Fibroblast of lung (primary cell): ENCODE data around the gene CTSC. TPM values are rescaled to one million over a fixed set of nuclear protein-coding genes. Genes with fewer than 3 reads are reported as not detected.
"Not testable (repeated sequence)": the region's sequence is repeated elsewhere in the genome, so short reads cannot be mapped to it uniquely, and the experiment has no call there.

ENCODE experiments used
- DNase-seq, 2 donors: peaks; one replicate each; pipeline versions ENCODE4 v3.0.0 to v3.0.0-alpha.2; 2010; ENCODE audit warnings: low read depth in 2 of 2
- H2AFZ ChIP-seq: 2 replicates; pipeline ENCODE4 v1.5.1; 2012; ENCODE audit warnings: low read length, control low read depth, inconsistent platforms
- H3K27ac ChIP-seq: 2 replicates; pipeline ENCODE4 v1.5.1; 2011; ENCODE audit warnings: low read length, control low read depth; ENCODE audit not compliant: insufficient read depth
- H3K27me3 ChIP-seq: 2 replicates; pipeline ENCODE4 v1.5.1; 2011; ENCODE audit warnings: mild to moderate bottlenecking, low read length; ENCODE audit not compliant: control insufficient read depth, insufficient read depth
- H3K36me3 ChIP-seq: 2 replicates; pipeline ENCODE4 v1.5.1; 2011; ENCODE audit warnings: low read length; ENCODE audit not compliant: control insufficient read depth, insufficient read depth
- H3K4me1 ChIP-seq: 2 replicates; pipeline ENCODE4 v1.5.1; 2011; ENCODE audit warnings: low read length; ENCODE audit not compliant: control insufficient read depth, insufficient read depth; ENCODE audit errors: extremely low read depth
- H3K4me2 ChIP-seq: 2 replicates; pipeline ENCODE4 v1.5.1; 2011; ENCODE audit warnings: low read length, control low read depth; ENCODE audit not compliant: insufficient read depth; ENCODE audit errors: extremely low read depth
- H3K4me3 ChIP-seq, 4 experiments: fragments of 200-600 bp in 1 of 4; sonication (generic) in 1 of 4; replicated peaks in 1 of 4; 2 replicates each; pipeline ENCODE4 v1.5.1; 2011 to 2016; ENCODE audit warnings: low read length in 4 of 4, low read depth in 3 of 4, mild to moderate bottlenecking in 3 of 4, control low read depth in 2 of 4, inconsistent platforms in 1 of 4, mixed read lengths in 1 of 4; ENCODE audit not compliant: insufficient read depth in 1 of 4; ENCODE audit errors: control extremely low read depth in 1 of 4
- H3K79me2 ChIP-seq: 2 replicates; pipeline ENCODE4 v1.5.1; 2012; ENCODE audit warnings: mild to moderate bottlenecking, low read length, inconsistent platforms; ENCODE audit not compliant: control insufficient read depth, insufficient read depth
- H3K9ac ChIP-seq: 2 replicates; pipeline ENCODE4 v1.5.1; 2011; ENCODE audit warnings: mild to moderate bottlenecking, low read length, control low read depth; ENCODE audit not compliant: insufficient read depth
- H3K9me3 ChIP-seq: 2 replicates; pipeline ENCODE4 v1.5.1; 2012; ENCODE audit warnings: low read depth, low read length; ENCODE audit not compliant: control insufficient read depth, insufficient read depth
- H4K20me1 ChIP-seq: 2 replicates; pipeline ENCODE4 v1.5.1; 2011; ENCODE audit warnings: low read length; ENCODE audit not compliant: control insufficient read depth, insufficient read depth; ENCODE audit errors: extremely low read depth
- EZH2 ChIP-seq: IDR thresholded peaks from 2 replicates; pipeline ENCODE4 v1.5.1; 2012; ENCODE audit warnings: low read length, control low read depth, mild to moderate bottlenecking; ENCODE audit errors: missing control alignments
- polyA plus RNA-seq, 2 donors: library from polyadenylated mRNA; depleted of rRNA in 1 of 2; stranded (reverse) in 1 of 2; unstranded in 1 of 2; fragments of >200 nt; gene quantifications; 2 replicates each; pipeline ENCODE4 v1.2.1, GENCODE V29; 2011 to 2012; ENCODE audit warnings: missing spikeins in 1 of 2
- total RNA-seq: library from RNA; depleted of rRNA; stranded (reverse); fragments of >200 nt; gene quantifications from 2 replicates; pipeline ENCODE4 v1.2.1, GENCODE V29; 2014
- TF ChIP-seq, protein P1 (sequence below), 2 donors: IDR thresholded peaks in 1 of 2; conservative IDR thresholded peaks in 1 of 2; 1 replicate in 1 of 2; 2 replicates in 1 of 2; pipeline ENCODE4 v1.5.1; 2011 to 2012; ENCODE audit warnings: low read length in 2 of 2, control low read depth in 1 of 2, inconsistent platforms in 1 of 2, low read depth in 1 of 2, mild to moderate bottlenecking in 1 of 2

The CTSC gene
- total and polyA plus RNA-seq, 2 donors (not counting 1 experiment from before 2014, with no cell fraction given): 75.8 to 593 TPM

DNA sequence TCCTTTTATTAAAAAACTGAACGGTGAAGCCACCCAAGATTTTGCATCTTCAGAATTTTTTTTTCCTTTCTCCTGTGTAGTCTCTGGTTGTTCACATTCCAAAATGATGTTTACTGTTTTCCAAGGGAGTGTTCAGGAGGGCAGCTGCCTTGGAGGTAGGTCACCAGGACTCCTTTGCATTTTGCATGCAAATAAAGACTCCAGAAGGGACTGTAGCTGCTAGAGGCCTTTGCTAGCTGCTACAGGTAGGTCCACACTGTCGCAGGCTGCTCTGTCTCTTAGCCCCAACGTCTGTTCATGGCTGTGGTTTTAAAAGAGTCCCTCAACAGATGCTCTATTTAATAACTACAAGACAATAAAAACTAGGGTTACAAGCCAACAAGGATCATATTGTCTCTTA is 11.4 kb downstream of the CTSC start:
- DNase-seq: no peak
- H2AFZ ChIP-seq: no peak overlapping the region
- no peak overlapping the region for H3K9ac ChIP-seq
- H3K4me2 ChIP-seq: no peak overlapping the region
- no peak overlapping the region for H3K27ac ChIP-seq
- H3K4me3 ChIP-seq: no peak overlapping the region
- no peaks in the 10 kb centered on the region for H3K9me3 ChIP-seq
- H4K20me1 ChIP-seq: no peaks in the 10 kb centered on the region
- H3K4me1 ChIP-seq: no peaks in the 10 kb centered on the region
- H3K27me3 ChIP-seq: no peaks in the 10 kb centered on the region
- H3K79me2 ChIP-seq: peaks cover 4% of the 10 kb centered on the region
- peaks cover 9% of the 10 kb centered on the region for H3K36me3 ChIP-seq
- TF ChIP-seq EZH2: no peak
- TF ChIP-seq, protein P1, sequence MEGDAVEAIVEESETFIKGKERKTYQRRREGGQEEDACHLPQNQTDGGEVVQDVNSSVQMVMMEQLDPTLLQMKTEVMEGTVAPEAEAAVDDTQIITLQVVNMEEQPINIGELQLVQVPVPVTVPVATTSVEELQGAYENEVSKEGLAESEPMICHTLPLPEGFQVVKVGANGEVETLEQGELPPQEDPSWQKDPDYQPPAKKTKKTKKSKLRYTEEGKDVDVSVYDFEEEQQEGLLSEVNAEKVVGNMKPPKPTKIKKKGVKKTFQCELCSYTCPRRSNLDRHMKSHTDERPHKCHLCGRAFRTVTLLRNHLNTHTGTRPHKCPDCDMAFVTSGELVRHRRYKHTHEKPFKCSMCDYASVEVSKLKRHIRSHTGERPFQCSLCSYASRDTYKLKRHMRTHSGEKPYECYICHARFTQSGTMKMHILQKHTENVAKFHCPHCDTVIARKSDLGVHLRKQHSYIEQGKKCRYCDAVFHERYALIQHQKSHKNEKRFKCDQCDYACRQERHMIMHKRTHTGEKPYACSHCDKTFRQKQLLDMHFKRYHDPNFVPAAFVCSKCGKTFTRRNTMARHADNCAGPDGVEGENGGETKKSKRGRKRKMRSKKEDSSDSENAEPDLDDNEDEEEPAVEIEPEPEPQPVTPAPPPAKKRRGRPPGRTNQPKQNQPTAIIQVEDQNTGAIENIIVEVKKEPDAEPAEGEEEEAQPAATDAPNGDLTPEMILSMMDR (conservative IDR thresholded peaks at IDR 0.05 in 1 of 2, IDR thresholded peaks at IDR 0.05 in 1 of 2; ENCODE audit: low read depth in 1 of 2, low read length in 2 of 2): no peak

DNA sequence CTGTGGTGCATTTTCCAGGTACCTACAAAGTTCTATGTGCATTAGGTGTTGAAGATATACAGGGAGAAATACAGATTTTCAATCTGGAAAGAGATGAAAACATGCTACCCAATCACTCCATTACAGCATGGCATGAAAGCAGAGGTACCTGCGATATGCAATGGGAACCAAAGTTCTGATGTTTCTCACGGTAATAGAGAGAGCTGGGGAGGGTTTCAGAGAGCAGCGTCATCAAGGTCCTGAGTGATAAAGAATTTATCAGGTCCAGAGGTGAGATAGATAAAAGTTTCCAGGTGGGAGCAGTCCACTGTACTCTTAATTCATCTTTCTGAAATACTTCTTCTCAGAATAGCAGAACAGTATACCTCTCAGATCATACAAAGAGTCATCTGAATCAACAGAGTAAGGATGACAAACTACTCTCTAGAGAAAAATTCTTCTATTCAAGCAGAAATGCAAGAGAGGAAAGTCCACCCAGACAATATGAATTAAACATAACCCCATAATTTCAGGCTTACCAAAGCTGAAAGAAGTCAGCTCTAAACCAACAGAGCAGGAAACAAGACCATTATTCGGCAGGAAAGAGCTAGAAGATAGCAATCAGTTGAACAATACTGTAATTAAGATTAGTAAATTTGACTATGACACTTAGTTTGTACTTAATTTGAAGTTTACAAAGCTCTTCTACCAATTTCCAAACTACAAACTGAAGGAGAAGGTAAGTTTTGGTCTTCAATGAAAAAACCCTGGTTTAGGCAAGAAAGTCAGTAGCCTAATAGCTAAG is 12.8 kb downstream of the CTSC start:
- Histone ChIP-seq H3K9me3 (no peaks in the 10 kb centered on the region), H3K4me2 (no peak overlapping the region), H3K27ac (no peak overlapping the region), H3K27me3 (no peaks in the 10 kb centered on the region), H2AFZ (no peak overlapping the region), H3K36me3 (peaks cover 9% of the 10 kb centered on the region), H4K20me1 (no peaks in the 10 kb centered on the region), H3K4me3 (no peak overlapping the region), H3K4me1 (no peaks in the 10 kb centered on the region), H3K9ac (no peak overlapping the region), H3K79me2 (peaks cover 4% of the 10 kb centered on the region)
- no peak for DNase-seq
- no peak for TF ChIP-seq EZH2
- TF ChIP-seq, protein P1 (conservative IDR thresholded peaks at IDR 0.05 in 1 of 2, IDR thresholded peaks at IDR 0.05 in 1 of 2; ENCODE audit: low read depth in 1 of 2, low read length in 2 of 2): no peak

DNA sequence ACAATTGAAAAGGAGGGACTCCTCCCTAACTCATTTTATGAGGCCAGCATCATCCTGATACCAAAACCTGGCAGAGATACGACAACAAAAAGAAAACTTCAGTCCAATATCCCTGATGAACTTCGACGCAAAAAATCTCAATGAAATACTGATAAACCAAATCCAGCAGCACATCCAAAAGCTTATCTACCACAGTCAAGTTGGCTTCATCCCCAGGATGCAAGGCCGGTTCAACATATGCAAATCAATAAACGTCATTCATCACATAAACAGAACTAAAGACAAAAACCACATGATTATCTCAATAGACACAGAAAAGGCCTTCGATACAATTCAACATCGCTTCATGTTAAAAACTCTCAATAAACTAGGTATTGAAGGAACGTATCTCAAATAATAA is 14.7 kb downstream of the CTSC start:
- not testable (repeated sequence) for H3K36me3 ChIP-seq, H3K27ac ChIP-seq, H3K79me2 ChIP-seq, H2AFZ ChIP-seq, H3K4me3 ChIP-seq, H3K9ac ChIP-seq, H3K4me1 ChIP-seq, H3K27me3 ChIP-seq, H3K4me2 ChIP-seq, H3K9me3 ChIP-seq, H4K20me1 ChIP-seq
- DNase-seq: peak in 1 of 2 donors; percentile 31

DNA sequence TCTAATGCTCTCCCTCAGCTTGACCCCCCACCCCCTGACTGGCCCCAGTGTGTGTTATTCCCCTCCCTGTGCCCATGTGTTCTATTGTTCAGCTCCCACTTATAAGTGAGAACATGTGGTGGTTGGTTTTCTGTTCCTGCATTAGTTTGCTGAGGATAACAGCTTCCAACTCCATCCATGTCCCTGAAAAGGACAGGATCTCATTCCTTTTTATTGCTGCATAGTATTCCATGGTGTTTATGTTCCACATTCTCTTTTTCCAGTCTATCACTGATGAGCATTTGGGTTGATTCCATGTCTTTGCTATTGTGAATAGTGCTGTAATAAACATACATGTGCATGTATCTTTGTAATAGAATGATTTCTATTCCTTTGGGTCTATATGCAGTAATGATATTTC is 16.1 kb downstream of the CTSC start:
- H3K4me2 ChIP-seq, H3K79me2 ChIP-seq, H3K27me3 ChIP-seq, H3K4me3 ChIP-seq, H4K20me1 ChIP-seq, H3K9me3 ChIP-seq, H3K4me1 ChIP-seq, H2AFZ ChIP-seq, DNase-seq, H3K27ac ChIP-seq, H3K9ac ChIP-seq, H3K36me3 ChIP-seq: not testable (repeated sequence)
